Forelimb muscle (tissue), 1 donor: Measurements from ENCODE around the gene RBM47. TPM values are rescaled to one million over a fixed set of nuclear protein-coding genes. Genes with fewer than 3 reads are reported as not detected.
"Not testable (repeated sequence)": the region's sequence is repeated elsewhere in the genome, so short reads cannot be mapped to it uniquely, and the experiment has no call there.

Experiments
- DNase-seq: peaks from one replicate; pipeline ENCODE4 v3.0.0-alpha.2; 2013; ENCODE audit warnings: low read depth
- polyA plus RNA-seq: library from polyadenylated mRNA; unstranded; fragments of 120-200 nt; gene quantifications from one replicate; pipeline ENCODE4 v1.2.1, GENCODE V29; 2013; ENCODE audit not compliant: insufficient read length

Gene RBM47
- polyA plus RNA-seq = 0.90 TPM

DNA sequence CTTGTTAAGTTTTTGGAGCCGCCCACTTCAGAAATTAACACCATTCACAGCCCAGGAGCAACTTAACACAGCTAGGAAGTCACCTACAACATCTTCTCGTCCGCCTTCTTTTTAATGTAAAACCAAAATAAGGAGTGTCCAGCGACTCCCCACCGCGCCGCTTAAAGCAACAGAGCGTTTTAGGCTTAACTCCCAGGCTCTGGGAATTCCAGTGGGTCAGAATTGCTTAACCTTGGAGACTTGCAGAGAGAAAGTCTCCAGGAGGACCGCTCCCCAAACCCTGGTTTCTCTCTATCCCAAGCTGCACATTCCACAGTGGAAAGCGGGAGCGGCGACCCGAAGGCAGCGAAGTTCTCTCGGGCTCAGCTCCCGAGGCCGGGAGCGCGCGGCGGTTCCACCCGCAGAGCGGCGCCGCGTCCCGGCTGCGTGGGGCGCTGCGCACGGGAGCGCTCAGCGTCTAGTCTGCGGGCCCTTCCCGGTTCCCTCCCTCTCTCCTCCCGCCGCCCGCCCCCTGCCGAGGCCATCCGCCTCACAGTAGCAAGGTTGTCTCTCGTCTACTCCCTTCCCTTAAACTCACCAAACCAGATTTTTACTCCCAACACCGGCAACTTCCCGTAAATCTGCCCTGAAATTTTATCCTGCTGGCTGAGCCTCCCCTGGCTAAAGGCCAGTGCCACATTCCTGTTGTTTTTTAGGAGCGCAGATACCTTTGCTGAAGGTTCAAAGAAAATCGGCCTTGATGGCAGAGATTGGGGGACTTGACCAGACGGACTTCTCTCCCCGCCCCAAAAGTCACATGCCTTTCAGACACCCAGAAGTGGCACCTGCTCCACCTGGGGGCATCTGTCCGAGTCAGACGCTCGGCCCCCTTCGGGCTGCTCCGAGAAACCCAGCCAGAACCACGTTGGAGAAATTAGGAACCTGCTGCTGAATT, at the start of gene RBM47:
Gene RBM47 (minus strand): TSS at position 464 of the 934 bp plus-strand sequence. CDS start 190,971 bp downstream, outside the sequence.
- DNase-seq = no peak

- no peak for DNase-seq
These were observed 48.8 kb upstream of the RBM47 start for GRCh38 chr4:40678421-40678820.

DNA sequence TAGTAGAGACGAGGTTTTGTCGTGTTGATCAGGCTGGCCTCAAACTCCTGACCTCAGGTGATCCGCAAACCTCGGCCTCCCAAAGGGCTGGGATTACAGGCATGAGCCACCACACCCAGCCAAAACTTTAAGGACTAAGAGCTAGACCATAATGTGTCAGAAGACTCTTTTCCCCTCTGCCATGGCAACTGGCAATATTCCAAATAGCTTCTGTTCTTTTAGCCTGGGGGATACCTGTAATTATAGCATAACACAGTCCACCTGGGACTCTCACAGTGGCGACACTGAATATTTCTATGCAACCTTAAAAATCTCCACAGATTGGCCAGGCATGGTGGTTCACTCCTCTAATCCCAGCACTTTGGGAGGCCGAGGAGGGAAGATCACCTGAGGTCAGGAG, 45.5 kb upstream of the RBM47 start:
- DNase-seq = no peak

DNA sequence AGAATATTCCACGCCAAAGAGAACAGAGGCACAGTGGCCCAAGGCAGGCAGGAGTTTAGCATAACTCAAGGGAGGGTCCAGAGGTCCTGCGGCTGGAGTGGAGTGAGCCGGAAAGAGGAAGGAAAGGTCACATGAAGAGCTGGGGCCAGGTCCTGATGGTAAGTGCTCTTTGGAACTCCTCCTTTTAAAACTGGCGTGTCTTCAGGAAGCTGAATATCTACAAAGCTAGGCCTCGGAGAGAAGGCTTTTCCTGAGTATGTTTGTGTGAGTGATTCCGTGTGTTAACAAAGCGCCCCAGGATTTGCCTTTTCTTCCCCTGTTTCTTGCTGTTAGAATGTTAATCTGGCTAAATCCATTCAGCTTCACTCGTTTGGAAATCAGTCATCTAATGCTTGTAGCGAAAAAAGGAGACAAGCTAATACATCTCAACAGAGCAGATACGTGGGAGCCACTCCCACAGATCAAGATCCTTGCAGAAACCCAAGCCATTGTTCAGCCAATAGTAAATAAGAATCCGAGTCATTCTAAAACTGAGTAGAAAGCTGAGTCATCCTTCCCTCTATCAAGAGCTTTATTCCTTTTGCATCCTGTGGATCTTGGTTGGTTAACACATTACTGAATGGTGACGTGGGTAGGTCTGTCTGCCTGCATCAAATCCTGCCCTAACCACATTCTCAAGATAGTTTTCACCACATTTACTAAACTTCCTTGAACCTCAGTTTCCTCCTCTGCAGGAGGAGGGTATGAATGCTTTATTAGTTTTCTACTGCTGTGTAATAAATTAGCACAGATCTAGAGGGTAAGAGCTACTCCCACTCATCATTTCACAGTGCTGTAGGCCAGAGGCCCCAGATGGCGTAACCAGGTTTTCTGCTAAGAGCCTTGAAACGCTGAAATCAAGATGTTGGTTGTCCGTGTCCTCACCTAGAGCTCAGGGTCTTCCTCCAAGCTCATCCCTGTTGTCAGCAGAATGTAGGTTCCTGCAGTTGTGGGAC, 43.2 kb upstream of the RBM47 start:
- no peak for DNase-seq

GRCh38 chr4:40669504-40669903, 39.8 kb upstream of the RBM47 start:
- no peak for DNase-seq

- DNase-seq = no peak
These were observed 36.2 kb upstream of the RBM47 start for GRCh38 chr4:40665842-40666241.

GRCh38 chr4:40662962-40663604, 33.4 kb upstream of the RBM47 start:
- DNase-seq = no peak

- no peak for DNase-seq
These were observed 32.1 kb upstream of the RBM47 start for GRCh38 chr4:40661803-40662202.

DNA sequence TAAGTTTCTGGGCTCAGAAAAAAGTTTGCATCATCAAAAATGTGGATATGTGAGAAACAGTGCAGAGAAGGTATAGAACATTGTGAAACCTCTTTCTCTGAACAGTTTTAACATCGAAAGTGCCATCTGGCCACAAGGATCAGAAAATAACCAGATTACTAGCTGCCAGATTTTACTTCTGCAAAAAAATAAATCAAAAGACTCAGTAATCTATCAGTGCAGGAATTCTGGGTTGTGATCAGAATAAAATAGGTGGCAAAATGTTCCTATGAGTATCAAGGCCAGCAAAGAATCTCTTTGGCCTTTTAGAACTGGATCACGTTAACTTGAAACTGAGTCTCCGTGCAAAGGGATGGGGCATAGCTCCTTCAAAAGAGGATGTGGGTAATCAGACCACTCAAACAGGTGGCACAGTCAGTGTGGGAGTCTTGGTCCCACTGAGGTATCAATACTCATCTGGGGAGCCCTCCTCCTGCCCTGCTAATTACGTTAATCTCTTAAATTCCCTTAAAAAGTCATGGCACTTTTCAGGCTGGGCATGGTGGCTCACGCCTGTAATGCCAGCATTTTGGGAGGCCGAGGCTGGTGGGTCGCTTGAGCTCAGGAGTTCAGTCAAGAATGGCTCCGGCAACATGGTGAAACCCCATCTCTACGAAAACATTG, 26.7 kb upstream of the RBM47 start:
- DNase-seq = no peak

DNA sequence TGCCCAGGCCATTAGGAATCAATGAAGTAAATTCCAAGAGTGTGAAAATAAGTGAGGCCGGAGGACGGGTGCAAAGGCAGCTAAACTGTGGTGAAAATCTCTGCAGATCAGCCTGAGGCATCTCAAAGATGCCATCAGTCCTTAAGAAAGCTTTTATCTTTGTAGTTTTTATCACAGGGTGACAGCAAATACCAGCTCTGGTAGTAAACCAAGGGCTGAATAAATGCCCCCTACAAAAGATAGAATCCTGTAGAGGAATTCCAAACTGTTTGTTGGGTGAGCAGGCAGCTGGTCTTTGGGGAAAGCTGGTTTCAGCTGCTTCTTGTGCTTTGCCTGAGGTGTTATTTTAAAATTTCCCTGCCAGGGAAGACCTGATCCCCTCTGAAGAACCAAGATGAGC, 21.6 kb upstream of the RBM47 start:
- no peak for DNase-seq

- DNase-seq = no peak
These were observed 19.7 kb upstream of the RBM47 start for GRCh38 chr4:40649321-40649720.

GRCh38 chr4:40648742-40649281, 19.1 kb upstream of the RBM47 start:
- DNase-seq = no peak

GRCh38 chr4:40648131-40648530, 18.5 kb upstream of the RBM47 start:
- no peak for DNase-seq

DNA sequence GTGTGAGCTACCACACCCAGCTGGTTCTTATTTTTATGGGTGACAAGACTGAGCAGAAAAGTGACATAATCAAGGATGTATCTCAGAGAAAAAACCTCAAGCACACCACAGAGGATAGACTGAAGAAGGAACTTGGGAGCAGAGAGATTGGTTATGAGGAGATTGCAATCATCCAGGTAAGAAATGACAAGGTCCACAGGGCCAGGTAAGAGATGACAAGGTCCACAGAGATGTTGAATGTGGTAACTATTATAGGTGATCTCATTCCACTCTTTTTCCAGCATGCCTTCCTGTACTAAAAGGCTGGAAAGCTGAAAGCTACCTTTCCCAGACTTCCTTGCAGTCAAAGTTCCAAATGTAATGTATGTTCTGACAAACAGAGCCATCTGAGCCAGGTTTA, 15.9 kb upstream of the RBM47 start:
- DNase-seq = no peak

- DNase-seq = no peak
These were observed 2.4 kb upstream of the RBM47 start for GRCh38 chr4:40632080-40632479.

- no peak for DNase-seq
These were observed 814 bp upstream of the RBM47 start for GRCh38 chr4:40630335-40631021.

DNA sequence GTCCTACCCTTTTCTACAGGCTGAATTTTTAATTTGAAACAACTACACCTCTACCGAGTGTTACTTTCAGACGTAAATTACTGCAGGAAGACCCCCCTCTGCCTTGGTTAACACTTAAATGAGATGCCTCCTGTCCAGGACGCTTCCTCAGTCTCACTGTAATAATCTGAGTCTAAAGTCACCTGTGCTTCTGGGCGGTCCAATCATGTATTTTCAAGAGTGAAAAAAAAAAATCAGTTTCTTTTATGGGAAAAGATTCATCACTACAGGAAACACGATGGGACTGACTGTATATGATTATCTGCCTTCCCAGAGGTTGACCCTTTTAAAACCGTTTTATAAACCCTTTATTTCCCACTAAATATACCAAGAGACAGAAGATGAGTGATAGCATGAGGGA, 776 bp downstream of the RBM47 start:
- no peak for DNase-seq

DNA sequence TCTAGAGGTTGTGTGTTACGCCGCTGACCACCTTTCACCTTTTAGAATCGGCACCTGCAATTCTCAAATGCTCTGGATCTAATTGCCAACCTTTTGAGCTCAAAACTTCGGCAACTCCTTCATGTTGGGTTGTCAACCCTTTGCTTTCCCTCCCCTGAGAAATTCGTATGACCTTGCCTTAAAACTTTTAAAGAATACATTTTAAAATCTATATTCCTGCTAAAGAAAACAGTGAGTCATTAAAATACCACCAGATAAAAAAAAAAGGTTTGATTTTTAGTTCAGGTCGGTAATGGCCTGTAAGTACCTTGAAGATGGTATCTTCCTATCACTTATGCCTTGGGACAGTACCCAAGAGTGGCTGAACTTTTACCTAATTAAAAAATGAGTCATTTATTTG, 1.3 kb downstream of the RBM47 start:
- not testable (repeated sequence) for DNase-seq

DNA sequence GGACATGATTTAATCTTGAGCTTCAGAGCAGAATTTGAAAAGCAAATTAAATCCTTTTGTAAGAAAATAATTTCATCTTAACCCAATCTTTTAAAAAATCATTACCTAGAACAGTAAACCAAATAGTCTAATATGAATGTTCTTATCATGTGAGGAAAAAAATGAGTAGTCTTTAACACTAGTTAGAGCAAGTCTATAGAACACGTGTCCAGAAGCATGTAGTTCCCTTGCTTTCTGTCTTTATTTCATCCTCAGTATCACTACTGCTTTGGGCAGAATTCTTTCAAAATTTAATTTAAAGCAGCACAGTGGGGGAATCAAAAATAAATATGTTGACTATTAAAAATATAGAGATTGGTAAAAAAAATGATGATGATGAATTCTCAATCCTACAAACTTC, 2.1 kb downstream of the RBM47 start:
- no peak for DNase-seq
